Stimulated activated CD4-positive, alpha-beta T cell treated with anti-CD3 and anti-CD28 coated beads, TNF-alpha, amount 100 ng/mL, for 4 hours (primary cell): Measurements from ENCODE around the gene CTU2.
A peak's percentile ranks its signal among the peaks of the same experiment; 100 is the strongest.

Experiments used
- DNase-seq, 3 experiments: peaks; one replicate each; pipeline ENCODE4 v3.0.0-alpha.2; 2020; ENCODE audit warnings: low read depth in 3 of 3

Gene CTU2

DNA sequence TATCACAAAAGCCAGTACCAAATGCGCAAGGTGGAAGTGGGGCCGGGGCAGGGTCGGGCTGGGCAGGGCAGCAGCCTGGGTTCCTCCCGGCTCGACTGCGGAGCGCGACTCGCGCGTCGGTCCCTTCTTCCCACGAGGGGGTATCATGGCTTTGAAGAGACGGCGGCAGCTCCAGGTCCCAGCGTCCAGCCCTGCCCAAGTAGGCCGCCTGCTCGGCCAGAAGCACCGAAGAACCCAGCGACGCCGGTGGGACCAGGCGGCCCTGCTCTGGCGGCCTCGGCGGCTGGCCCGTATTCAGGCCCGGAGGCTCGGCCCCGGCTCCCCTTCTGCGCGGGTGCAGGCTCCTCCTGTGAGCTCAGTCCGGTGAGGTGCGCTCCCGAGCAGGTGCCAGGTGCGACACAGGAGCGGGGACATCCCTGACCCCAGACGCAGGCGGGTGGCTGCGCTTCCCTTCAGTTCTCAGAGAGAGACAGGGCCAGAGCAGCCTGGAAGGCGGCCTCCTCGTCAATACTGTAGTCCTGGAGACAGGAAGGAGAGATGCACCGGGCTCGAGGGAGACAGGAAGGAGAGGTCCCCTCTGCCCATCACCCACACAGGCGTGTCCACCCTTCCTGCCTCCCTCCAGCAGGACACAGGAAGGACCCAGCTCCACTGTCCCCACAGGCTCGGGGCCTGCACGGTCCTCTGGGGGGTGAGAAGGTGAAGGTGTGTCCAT, 9.0 kb upstream of the CTU2 start:
- DNase-seq = no peak

DNA sequence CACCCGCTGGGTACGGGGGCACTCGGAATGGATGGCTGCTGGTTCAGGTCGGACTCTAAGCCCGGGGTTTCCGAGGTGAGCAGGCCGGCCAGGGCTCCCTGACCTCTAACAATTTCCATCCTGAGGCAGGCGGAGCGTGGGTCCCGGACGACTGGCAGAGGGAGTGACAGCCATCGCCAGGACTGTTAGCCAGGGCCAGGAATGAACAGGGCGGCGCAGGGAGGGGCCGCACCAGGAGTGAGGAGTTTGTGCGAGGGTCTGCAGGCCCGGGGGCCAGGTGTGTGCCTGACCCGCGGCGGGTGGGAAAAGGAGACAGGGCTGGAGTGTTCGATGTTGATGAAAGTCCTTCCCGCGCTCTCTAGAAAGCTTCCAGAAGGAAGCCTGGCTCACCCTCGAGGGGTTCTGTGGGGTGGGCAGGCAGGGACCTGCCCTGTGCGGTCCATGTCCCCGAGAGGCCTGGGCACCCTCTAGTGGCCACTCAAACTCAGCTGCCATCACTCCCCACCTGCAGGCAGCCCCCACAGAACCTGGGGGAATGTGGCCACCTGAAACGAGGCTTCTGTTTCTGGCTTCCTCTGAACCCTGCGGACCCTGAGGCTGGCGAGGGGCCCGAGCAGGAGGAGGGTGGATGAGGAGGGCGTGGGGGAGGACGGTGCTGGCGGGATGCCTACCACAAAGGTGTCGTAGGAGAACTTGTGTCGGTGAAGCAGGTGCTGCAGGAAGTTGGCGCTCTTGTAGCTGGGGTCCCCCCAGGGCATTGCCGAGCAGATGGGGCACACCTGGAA, 8.3 kb upstream of the CTU2 start:
- no peak for DNase-seq

DNA sequence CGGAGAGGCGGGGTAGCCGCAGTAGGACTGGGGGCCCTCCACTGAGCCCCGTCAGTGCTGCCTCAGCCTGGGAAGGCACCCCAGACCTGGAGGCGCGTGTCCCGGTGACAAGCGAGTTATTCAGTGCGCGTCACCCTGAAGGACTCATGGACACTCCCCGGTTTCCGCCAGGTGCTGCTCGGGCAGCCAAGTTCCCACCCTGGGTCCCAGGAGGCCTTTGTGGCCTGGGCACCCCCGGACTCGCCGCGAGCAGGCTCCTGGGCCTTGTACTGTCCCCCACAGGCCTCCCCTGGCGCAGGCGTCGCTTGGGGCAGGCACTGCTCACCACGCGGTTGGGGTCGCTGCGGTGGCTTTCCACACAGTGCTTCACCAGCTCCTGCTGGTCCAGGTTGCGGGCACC, 7.7 kb upstream of the CTU2 start:
- DNase-seq = no peak

DNA sequence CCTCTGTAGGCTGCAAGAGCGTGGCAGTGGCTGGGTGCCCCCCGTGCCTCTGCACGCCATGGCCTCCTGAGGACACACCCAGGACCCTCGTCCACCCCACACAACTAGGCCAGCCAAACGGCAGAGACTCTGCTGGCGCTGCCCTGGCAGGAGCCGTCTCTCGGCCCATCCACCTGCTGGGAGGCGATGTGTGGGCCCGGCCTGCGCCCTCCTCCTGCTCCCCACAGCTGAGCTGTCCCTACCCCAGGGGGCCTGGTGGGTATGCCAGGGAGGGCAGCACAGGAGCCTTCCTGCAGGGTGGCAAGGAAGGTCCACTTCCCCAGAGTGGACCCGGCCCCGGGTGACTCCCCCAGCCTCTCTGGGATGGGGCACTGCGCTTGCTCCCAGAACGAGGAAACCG, 7.1 kb upstream of the CTU2 start:
- DNase-seq = no peak

DNA sequence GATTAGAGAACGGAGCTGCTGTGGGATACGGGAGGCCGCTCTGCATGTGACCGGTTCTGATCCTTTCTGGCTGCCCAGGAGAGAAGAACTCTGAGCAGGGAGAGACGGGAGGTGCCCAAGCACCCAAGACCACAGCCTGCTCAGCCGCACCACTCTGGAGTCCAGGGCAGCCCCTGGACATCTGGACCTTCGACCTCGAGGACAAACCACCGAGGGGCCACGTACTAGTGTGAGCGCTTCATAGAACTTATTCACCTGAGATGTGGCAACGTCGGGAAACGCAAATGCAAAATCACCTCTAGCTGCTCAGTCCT, 6.0 kb upstream of the CTU2 start:
- no peak for DNase-seq

DNA sequence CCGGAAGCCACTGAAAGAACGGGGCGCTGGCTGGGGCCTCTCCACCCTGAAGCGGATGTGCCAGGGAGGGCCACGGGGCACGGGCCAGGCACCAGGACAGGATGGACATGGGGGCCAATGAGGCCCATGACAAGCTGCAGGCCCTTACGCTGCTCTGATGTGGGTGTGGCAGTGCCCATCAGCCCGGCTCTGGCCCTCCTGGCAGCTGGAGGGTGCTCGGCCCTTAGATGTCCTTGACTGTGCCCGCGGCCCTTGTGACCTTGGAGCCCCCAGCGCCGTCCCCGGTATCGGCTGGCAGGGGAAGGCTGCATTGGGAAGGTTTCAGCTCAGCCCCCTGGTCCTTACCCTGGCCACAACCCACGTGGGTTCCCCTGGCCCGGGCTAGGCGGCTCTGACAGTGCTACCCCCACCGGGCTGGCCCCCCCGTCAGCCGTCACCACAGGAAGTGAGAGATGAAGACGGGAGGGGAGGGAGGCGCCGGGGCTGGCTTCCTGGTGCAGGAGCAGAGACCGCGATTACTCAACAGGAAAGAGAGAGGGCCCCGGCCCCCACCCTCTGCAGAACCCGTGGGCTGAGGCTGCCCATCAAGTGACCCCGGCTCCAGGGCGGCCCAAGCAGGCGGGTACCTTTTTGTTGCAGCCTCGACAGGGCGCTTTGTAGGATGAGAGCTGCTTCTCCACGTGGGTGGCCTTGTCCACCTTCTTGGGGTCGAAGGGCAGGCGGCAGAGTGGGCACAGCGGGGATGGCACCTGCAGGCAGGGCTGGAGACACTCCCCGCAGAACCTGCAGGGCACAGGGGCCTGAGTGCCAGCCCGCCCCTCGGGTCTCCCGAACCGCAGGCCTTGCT, 5.4 kb upstream of the CTU2 start:
- peak; percentile 89 to 92 (median 89) for DNase-seq

DNA sequence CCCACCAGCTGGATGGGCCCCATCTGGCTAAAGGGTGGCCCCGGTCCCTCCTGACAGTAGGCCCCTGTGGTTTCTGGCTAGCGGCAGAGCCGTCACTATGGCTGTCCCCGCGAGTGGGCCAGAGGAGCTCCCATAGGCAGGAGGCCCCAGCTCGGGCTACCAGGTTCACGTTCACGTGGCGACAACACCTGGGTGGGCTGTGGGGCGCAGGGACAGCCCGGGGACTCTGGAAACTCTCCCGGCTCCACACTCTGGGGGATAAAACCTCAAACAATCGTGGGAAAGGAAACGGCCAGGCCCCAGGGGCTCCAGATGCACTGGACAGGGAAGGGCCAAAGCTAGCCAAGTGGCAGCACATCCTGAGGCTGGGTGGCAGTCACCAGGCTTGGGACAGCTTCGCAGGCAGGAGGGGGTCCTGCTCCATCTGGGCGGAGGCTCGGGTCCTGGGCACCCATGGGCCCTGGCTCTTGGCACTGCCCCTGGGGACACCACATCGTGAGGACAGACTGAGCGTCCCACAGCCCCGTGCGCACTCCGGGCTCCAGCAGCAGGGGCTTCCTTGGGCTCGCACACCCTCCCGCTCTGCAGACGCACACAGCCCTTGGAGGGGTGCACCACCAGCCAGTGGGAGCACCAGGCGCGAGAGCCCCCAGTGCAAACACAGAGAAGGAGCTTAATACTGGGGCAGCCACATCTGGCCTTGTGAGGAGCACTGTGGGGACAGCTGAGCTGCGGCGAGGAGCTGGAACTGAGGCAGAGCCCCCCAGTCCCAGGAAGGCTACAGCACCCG, 4.5 kb upstream of the CTU2 start:
- DNase-seq = no peak

DNA sequence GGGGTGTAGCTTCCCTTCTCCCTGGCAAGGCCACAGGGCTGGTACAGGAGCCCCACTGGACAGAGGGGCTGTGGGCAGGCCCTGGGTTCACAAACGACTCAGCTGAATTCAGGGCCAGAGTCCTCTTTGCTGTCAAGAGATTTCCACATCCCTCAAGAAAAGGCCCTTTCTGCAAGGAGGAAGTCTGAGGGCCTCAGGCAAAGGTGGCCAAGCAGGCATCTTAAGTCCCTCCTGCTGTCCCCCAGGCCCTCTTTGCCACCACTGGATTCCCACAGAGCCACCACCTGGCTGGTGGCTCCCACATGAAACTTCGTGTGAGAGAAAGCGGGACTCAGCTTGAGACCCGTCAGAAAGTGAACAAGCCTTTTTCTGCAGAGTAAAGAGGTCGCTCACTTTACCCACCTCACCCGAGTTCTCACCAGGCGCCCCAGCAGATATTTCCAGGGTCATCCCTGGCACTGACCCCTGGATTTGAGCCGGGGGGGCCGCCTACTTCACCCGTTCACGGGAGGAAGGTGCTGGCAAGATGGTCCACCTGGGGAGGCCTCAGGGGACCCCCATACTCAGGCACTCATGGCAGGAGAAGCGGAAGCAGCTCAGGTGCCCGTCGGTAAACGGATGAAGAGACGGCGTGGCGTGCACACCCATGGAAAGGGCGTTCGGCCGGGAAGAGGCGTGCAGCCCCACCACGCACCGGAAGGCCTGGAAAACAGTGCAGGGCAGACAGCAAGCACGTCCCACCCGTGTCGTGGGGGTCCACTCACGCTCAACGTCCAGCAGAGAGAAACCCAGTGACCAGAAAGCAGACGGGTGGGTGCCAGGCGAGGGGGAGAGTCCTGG, 3.7 kb upstream of the CTU2 start:
- DNase-seq = no peak

DNA sequence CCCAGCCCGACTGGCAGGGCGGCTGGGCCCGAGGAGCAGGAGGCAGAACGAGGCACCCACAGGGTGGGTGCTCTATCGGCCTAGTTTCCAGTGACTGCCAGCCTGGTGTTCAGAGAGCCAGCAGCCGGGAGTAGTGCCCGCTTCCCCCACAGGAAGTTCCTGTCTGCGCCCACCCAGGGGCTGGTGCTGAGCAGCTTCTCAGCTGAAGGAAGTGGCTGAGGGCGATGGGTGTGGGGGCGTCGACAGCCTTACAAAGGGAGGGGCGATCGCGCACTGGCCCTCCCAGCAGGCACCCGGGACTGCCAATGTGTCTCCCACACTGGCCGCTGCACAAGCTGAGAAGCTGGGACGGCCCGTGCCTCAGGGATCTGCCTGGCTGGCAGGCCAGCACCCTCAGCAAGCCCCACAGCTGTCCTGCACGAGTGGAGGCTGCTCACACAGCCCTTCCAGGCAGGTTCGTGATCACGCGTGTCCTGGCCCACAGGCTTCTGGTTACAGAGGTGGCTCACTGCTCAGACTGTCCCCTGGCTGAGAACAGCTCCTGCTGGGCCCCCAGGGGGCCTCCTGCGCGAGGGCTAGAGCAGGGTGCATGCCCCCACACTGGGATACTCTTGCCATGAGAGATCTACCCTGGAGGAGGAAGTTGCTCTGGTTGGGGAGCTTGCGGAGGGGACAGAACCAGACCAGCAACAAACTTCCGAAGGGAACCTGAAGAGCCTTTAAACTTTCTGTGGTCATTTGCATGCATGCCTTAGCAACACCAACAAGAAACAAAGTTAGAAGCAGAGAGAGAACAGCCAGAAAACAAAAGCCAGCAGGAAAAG, 2.6 kb upstream of the CTU2 start:
- DNase-seq = peak in 1 of 3 experiments; percentile 43

DNA sequence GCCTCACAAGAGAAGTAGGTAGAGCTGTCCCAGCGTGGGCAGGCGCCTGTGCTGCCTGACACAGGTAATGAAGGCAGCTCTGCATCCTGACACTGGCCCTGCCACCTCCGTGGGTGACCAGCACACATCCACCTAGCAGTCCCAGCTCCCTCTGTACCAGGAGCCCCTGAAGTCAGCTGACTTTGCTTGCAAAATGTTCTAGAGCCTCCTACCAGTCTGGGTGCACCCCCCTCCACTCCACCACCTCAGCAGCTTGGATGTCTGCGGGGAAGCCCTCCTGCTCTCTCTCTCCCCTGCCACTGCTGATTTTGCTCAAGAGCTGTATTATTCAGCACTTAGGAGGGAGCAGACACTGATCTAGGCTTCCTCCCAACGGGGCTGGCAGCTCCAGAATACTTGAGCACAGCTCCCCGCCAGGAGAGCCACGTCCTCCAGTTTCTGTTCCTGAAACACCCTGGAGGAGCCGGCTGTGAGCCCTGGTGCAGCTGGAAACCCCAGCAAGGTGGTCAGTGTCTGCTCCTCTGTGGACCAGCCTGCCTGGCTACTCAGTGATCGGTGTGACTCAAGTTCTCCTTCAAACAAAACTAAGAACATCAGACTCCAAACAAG, 1.1 kb upstream of the CTU2 start:
- no peak for DNase-seq

DNA sequence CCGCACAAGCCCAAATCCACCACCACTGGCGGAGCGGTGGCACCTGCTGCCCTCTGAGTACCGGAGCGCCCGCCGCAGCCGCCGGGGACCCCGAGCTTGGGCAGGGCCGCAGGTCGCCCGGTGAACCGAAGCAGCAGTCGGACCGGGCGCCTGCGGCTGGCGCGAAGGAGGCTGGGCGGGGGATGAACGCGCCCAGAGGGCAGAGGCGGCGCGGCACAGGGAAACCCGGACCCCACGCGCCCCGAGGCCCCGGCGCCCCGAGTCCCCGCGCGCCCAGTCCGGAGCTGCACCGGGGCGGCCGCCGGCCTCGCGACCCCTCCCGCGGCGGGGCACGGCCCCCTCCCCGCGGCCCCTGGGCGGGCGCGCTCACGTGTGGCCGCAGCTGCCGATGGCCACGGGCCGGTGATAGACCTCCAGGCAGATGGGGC, 488 bp upstream of the CTU2 start:
- DNase-seq = no peak

DNA sequence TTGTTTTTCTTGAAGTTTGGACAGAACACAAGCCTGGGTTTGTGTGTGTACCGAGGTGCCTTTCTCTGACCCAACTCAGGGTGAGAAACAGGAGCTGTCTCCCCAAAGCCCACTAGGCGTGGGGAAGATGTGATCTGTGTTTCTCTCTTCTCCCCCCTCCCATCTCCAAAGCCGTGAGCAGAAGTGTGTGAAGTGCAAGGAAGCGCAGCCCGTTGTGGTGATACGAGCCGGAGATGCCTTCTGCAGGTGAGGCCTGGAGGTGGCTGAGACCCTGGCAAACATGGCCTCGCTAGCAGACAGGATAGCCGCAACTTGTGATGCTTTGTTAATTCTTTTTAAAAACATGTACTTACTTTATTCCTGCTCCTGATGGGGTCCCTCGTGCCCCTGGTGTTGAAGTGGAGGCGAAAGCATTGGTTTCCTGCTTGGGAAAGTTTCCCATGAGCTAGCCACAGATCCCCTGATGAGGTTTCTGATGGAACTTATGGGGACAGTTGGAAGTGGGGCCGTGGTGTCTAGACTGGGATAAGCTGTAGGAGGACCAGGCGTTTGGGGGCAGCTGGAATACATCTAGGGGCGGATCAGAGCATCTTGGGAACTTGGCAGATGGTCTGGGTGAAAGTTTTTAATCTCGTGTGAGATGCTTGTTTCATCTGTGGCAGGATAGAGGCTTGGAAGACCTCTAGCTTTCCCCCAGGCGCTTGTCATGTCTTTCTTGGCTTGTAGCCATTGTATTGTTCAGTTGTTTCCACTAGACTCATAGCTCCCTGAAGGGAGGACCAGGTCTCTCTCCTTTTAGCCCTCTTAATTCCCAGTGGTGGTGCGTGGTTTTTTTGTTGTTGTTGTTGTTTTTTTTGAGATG, 893 bp downstream of the CTU2 start:
- no peak for DNase-seq

DNA sequence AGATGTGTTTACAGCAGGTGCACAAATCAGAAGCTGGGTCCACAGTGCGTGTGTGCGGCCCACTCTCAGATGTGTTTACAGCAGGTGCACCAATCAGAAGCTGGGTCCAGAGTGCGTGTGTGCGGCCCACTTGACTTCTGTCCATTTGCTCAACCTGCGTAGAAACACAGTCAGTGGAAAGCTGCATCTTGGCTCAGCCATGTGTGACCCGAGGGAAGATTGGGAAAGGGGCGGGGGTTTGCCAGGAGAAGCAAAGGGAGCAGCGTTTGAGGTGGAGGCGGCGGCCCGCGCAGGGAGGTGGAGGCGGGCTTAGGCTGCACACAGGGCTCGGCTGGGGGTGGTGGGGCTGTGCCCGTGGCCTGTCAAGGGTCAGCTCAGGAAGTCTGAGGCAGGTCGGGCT, 4.3 kb downstream of the CTU2 start:
- DNase-seq = no peak

DNA sequence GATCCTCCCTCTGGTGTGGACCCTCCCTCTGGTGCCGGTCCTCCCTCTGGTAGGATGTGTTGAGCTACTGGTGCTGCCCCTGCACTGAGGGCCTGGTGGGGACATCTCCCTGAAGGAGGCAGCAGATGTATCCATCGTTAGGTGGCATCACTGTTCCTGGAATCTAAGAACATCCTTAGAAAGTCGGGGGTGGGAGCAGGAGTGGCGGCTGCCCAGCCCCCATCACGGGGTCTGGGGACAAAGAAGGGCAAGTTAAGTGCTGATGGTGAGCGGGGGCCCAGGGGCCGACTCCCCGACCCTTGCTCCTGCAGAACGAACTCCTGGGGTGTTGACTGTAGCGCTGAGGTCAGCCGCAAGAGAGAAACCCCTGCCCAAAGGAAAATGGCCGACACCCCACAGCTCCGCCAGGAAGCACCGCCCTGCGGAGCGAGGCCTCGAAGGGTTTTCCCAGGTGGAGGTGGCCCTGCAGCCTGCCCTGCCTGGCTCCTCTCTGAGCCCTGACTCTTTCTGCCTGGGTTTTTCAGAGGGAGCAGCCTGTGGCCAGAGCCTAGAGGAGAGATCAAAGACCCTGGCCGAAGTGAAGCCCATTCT, 5.5 kb downstream of the CTU2 start:
- no peak for DNase-seq

DNA sequence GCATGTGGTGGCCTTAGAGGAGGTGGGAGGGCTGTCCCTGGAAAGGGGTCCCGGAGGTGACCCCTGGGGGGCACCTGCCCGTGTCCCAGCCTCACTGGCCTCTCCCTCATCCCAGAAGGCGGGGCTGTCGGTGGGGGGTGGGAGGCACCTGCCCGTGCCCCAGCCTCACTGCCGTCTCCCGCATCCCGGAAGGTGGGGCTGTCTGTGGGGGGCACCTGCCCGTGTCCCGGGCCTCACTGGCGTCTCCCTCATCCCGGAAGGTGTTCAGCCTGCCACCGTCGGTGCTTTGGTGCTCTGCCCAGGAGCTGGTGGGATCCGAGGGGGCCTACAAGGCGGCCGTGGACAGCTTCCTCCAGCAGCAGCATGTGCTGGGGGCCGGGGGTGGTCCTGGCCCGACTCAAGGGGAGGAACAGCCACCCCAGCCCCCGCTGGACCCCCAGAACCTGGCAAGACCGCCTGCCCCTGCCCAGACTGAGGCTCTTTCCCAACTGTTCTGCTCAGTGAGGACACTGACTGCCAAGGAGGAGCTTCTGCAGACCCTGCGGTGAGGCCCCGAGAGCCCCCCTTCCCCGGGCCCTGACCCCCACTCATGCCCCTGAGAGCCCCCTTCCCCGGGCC, 6.2 kb downstream of the CTU2 start:
- no peak for DNase-seq

DNA sequence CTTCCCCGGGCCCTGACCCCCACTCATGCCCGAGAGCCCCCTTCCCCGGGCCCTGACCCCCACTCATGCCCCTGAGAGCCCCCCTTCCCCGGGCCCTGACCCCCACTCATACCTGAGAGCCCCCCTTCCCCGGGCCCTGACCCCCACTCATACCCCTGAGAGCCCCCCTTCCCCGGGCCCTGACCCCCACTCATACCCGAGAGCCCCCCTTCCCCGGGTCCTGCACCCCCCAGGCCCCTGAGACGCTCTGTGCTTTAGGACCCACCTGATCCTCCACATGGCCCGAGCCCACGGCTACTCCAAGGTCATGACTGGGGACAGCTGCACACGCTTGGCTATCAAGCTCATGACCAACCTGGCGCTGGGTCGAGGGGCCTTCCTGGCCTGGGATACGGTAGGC, 6.8 kb downstream of the CTU2 start:
- no peak for DNase-seq

DNA sequence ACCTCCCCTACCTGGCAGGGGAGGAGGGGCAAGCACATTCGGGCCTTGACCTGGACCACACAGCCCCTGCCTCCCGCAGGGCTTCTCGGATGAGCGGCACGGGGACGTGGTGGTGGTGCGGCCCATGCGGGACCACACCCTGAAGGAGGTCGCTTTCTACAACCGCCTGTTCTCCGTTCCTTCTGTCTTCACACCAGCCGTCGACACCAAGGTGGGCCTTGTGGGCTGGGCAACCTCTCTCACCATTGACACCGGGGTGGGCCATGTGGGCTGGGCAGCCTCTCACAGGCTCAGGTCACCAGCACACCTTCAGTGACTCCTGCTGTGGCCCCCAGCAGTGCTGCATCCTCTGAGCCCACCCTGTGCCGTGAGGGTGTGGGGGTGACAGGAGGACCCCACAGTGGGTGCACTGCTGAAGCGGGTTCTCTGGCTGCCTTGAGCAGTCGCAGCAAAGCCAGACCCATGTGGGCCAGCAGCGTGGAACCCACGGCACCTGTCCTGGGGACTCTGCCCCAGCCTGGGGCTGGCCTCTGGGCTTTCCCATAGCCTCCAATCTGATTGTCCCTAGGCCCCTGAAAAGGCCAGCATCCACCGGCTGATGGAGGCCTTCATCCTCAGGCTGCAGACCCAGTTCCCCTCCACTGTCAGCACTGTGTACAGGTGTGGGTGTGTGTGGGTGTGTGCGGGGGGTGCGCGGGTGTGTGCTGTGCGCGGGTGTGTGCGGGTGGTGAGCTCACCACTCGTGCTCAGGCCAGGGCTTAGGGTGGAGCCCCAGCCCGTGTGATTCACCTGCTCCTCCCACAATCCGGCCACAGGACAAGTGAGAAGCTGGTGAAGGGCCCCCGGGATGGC, 7.5 kb downstream of the CTU2 start:
- no peak for DNase-seq
